Measurements from ENCODE around the gene SLC28A1.
A peak's percentile ranks its signal among the peaks of the same experiment; 100 is the strongest.
"Not testable (repeated sequence)": the region's sequence is repeated elsewhere in the genome, so short reads cannot be mapped to it uniquely, and the experiment has no call there.

Gene SLC28A1

GRCh38 chr15:84910928-84911623, 26.6 kb downstream of the SLC28A1 start:
- DNase-seq (ENCODE audit: low spot score) = no peak

GRCh38 chr15:84911879-84912660, 27.6 kb downstream of the SLC28A1 start:
- DNase-seq (ENCODE audit: low spot score) = no peak

GRCh38 chr15:84913360-84913723, 28.9 kb downstream of the SLC28A1 start:
- no peak for DNase-seq (ENCODE audit: low spot score)

GRCh38 chr15:84914351-84914750, 29.9 kb downstream of the SLC28A1 start:
- no peak for DNase-seq (ENCODE audit: low spot score)

- no peak for DNase-seq (ENCODE audit: low spot score)
These were observed 30.6 kb downstream of the SLC28A1 start for GRCh38 chr15:84914909-84915605.

- no peak for DNase-seq (ENCODE audit: low spot score)
These were observed 31.1 kb downstream of the SLC28A1 start for GRCh38 chr15:84915606-84915958.

- no peak for DNase-seq (ENCODE audit: low spot score)
These were observed 33.0 kb downstream of the SLC28A1 start for GRCh38 chr15:84917452-84917851.

GRCh38 chr15:84919106-84919667, 34.7 kb downstream of the SLC28A1 start:
- DNase-seq (ENCODE audit: low spot score) = no peak

GRCh38 chr15:84921121-84921520, 36.7 kb downstream of the SLC28A1 start:
- peak; percentile 5 for DNase-seq (ENCODE audit: low spot score)

GRCh38 chr15:84922530-84922929, 38.1 kb downstream of the SLC28A1 start:
- DNase-seq (ENCODE audit: low spot score) = no peak

- no peak for DNase-seq (ENCODE audit: low spot score)
These were observed 39.7 kb downstream of the SLC28A1 start for GRCh38 chr15:84924077-84924731.

- not testable (repeated sequence) for DNase-seq (ENCODE audit: low spot score)
These were observed 40.5 kb downstream of the SLC28A1 start for GRCh38 chr15:84924821-84925569.

- DNase-seq (ENCODE audit: low spot score) = no peak
These were observed 41.4 kb downstream of the SLC28A1 start for GRCh38 chr15:84925906-84926305.

- no peak for DNase-seq (ENCODE audit: low spot score)
These were observed 42.2 kb downstream of the SLC28A1 start for GRCh38 chr15:84926491-84927230.

GRCh38 chr15:84928843-84929168, 44.3 kb downstream of the SLC28A1 start:
- DNase-seq (ENCODE audit: low spot score) = no peak

- DNase-seq (ENCODE audit: low spot score) = no peak
These were observed 45.5 kb downstream of the SLC28A1 start for GRCh38 chr15:84929795-84930603.

- no peak for DNase-seq (ENCODE audit: low spot score)
These were observed 50.7 kb downstream of the SLC28A1 start for GRCh38 chr15:84934942-84935729.

- no peak for DNase-seq (ENCODE audit: low spot score)
These were observed 52.7 kb downstream of the SLC28A1 start for GRCh38 chr15:84937144-84937543.

GRCh38 chr15:84938726-84939125, 54.3 kb downstream of the SLC28A1 start:
- DNase-seq (ENCODE audit: low spot score) = no peak

Data from cerebellar cortex (tissue), 1 donor.